NCI-H2227 treated with DMSO at 0.1 percent for 48 hours (cell line): ENCODE measurements around the gene PLXNA4.

ENCODE experiments used
- DNase-seq: peaks from one replicate; lab custom pipeline; 2025; lab: John Stamatoyannopoulos, UW

Gene PLXNA4

DNA sequence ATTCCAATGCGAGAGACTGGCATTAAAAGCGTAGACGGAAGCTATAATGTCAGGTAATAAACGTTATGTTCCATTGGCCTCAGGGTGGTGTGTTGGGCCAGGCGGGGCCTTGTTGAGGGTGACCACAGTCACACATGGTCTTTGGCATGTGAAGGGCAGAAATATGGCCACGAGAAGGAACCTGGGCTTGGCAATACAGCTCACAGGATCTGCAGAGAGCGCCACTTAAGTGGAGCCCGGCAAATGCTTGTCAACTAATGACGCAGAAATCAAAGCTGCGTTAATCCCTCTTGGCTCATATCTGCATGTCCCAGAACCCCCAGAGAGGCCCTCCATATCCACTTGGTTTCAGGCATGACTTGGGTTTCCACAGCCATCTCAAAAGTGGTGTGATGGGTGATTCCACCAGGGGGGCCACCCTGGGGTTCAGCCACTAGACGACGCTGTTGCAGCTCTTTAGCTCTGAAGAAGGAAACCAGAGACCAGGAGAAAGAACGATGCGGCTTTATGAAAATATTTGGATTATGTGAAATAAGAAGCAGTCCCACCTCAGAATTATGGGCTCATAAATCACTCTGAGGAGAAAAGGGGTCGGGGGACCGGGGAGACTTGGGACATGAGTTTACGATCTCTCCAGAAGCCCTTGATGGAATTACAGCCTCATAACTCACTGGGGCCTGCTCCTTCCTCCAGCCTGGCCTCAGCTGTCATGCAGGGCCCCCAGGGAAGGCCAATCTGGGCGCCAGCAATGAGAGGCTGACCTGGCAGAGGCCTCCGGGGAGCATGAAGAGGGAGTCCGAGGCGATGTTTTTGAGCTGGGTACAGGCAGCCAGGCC is 462.5 kb downstream of the PLXNA4 start:
- no peak for DNase-seq

- peak; percentile 80 for DNase-seq
Measured at GRCh38 chr7:132112657-132113056, 463.6 kb downstream of the PLXNA4 start.

GRCh38 chr7:132112106-132112505 is 464.2 kb downstream of the PLXNA4 start:
- no peak for DNase-seq

- DNase-seq: no peak
Measured at GRCh38 chr7:132110692-132111091, 465.6 kb downstream of the PLXNA4 start.

GRCh38 chr7:132109769-132110168 is 466.5 kb downstream of the PLXNA4 start:
- no peak for DNase-seq

GRCh38 chr7:132108563-132108962 is 467.7 kb downstream of the PLXNA4 start:
- no peak for DNase-seq

- no peak for DNase-seq
Measured at GRCh38 chr7:132106491-132106890, 469.8 kb downstream of the PLXNA4 start.

DNA sequence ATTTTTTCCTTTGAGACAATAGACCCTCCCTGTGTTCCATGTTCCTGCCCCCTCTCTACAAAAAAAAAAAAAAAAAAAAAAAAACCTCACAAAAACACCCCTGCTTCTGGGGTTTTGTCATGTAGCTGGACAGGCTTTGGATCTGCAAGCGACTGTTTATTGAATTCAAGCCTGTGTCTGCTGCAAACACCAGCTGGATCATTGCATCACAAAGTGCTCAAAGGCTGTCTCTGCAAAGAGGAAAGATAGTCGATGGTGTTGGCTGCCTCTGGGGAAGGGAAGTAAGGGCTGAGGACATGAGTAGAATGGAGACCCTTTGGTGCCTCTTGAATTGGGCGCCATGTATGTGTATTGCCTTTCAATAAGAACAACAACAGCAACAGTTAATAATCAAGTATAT is 471.2 kb downstream of the PLXNA4 start:
- DNase-seq: no peak

GRCh38 chr7:132103718-132104117 is 472.6 kb downstream of the PLXNA4 start:
- DNase-seq: no peak

DNA sequence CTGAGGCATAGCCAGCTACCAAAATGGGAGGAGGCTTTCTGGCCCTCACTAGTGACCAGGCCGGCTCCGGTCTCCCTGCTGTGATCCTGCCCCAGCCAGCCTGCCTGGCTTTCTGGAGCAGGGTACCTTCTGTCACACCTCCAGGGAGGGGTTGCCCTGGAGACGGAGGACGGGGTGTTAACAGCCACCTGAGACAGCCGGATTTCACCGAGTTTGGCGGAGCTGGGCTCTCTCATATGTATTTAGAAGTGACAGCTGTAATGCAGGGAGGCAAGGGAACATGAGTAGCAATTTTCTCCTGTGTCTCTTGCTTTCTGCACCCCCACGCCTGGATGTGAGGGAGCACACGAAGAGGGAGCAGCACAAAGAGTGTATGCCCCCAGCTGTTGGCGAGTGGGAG is 473.3 kb downstream of the PLXNA4 start:
- DNase-seq: no peak

- no peak for DNase-seq
Measured at GRCh38 chr7:132102391-132102790, 473.9 kb downstream of the PLXNA4 start.

GRCh38 chr7:132100981-132101380 is 475.3 kb downstream of the PLXNA4 start:
- no peak for DNase-seq

DNA sequence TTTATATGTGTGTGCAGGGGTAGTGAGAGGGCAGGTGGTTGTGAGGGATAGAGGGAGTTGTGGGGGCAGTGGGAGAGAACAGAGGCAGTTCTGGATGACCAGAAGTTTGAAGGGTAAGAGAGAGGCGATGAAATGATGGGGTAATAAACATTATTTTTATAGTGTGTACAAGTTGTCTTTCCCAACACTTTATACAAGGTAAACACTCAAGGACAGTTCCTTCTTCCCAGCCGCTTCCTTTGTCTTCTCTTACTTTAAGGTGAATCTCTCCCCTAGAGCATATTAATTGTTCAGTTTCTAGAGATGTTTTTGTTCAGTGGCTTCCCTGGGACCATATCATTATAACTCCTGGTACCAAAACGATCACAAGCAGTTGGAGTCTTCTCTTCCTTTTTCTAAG is 475.8 kb downstream of the PLXNA4 start:
- DNase-seq: no peak

DNA sequence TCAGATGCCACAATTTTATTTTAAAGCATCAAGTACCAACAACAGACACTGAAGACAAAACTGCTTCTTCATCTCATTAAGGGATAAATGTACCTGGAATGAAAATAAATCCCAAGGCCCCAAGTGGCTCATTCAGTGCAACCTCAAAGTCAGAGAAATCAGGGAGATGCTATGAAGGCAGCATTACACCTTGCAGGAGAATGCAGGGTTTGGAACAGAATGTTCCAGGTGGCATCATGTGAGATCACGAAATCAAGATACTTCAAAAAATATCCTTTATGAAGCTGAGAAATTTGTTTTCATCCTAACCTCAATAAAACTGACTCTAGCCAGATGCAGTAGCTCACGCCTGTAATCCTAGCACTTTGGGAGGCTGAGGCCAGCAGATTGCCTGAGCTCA is 477.1 kb downstream of the PLXNA4 start:
- no peak for DNase-seq

DNA sequence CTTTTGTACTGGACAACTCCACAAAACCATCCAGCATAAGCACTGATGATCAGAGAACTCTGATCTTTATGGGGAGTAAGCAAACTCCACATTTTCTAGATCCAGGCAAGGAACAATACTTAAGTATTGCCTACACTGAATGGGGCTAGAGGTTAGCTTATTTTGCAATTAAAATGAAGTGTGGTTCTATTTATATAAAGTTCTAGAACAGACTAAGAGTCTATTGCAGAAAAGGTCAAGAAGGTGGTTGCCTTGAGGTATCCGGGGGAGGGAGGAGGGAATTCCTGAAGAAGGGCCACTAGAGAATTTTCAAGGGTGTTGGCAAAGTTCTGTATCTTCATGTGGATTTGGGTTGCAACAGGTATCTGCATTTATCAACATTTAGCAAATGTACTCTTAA is 477.9 kb downstream of the PLXNA4 start:
- no peak for DNase-seq

GRCh38 chr7:132097550-132098134 is 478.6 kb downstream of the PLXNA4 start:
- no peak for DNase-seq

GRCh38 chr7:132095111-132095765 is 481.0 kb downstream of the PLXNA4 start:
- no peak for DNase-seq

DNA sequence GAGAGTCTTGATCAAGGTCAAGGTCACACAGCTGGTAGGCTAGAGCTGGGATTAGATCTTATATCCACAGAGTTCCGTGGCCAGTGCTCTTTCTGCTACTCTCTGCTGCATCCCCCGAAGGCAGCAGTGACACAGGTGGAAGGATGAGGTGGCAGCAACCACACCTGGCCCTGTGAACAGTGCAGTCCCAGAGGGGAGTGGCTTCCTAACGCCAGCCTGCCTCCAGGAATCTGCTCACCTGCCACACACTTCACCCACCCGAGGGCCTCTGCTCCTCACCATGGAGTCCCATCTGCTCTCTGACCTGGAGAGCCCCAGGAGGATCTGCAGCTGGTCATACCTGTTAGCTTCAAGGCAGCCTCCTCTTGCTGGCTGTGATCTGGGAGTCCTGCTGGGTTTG is 484.2 kb downstream of the PLXNA4 start:
- DNase-seq: no peak

DNA sequence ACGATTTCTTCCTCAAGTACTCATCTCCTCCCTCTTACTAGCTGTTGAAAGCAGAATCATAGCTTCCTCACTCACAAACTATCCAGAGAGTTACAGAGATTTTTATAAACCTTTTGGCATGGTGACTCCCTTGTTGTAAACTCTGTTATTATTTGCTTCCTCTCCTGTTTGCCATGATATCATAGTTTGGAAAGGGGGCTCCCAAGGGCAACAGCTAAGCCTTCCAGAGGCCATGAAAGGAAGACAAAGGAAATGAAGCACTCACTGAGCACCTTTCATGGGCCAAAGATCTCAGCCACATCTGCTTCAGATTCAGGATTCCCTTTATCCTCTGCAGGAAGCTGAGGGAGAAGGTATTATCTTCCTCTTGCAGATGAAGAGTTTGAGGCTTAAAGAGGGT is 484.6 kb downstream of the PLXNA4 start:
- no peak for DNase-seq

- DNase-seq: no peak
Measured at GRCh38 chr7:132090444-132090843, 485.8 kb downstream of the PLXNA4 start.

DNA sequence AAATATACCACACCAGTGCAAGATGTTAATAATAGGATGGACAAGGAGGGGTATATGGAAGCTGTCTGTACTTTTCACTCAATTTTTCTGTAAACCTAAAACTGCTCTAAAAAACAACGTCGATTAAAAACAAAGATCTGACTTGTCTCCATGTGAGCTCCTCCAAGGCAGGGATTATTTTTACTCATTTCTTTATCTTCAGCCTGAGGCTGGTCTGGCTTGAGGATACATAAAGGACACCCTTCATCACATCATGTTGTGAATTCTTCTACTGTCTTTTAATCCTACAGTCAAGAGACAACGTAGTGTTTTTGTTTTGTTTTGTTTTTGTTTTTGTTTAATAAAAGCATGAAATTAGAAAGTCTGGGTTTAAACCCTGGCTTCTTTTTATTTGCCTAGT is 486.9 kb downstream of the PLXNA4 start:
- DNase-seq: no peak

DNA sequence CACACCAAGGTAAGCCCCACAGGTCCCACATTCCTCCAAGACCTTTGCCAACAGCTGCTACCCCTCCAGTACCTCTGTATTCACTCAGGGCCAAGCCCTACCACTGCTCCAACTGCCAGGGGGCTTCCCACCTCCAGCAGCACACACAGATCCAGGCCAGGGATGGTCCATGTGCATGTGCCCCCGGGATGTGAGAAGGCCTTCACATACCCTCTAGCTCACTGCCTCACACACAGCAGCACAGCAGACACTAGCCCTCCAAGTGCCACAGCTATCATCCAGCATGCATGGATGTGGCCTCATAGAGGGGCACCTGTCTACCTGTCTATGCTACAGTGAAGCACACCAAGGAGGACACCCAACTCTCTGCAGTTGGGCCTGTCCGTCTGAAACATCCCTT is 488.8 kb downstream of the PLXNA4 start:
- DNase-seq: no peak

DNA sequence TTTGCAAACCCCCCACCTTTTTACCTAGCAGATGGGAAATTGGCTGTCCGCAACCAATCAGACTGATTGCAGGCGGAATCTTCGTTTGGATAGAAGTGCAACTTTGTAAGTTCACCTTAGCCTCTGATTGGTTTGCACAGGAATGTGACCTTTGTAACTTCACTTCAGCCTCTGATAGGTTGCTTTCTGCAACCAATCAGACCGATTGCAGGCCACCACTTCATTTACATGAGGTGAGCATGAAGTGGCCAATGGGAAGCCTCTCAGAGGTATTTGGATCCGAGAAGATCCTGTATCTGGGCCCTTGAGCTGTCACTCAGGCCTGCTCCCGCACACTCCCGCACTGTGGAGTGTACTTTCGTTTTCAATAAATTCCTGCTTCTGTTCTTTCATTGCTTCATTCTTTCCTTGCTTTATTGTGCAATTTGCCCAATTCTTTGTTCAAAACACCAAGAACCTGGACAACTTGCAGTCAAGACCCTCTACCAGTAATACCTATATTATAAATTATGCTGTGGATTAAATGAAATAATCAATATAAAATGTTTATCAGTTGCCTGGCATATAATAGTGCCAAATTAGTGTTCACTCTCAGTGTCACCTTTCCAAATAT is 491.4 kb downstream of the PLXNA4 start:
- no peak for DNase-seq
